ENCODE measurements around the gene STT3B. TPM values are rescaled to one million over a fixed set of nuclear protein-coding genes. Genes with fewer than 3 reads are reported as not detected.

STT3B gene
- total RNA-seq, 1 experiment from 2014 or later: 149 TPM

DNA sequence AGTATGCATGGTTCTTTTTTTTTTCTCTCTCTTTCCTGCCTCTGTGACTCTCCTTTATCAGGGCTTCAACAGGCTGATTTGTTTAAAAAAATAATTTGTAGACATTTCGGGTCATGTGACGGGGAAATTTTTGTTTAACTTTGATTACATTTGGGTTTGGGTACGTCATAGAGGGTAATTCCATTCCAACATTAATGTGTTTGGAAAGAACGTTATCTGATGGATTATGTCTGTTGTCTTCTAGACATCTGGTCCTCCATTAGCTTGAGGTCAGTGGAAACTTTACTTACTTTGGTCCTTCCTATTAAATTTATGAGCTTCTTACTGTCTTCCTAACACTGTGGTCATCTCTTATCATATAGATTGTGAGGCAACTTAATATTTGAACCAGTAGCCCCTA lies 80.9 kb downstream of the STT3B start:
- CTCF ChIA-PET: interaction anchor here (0.7 kb wide), 1 partner anchor 626 kb away, joined by 4 read pairs; no protein-coding TSS in a partner anchor

DNA sequence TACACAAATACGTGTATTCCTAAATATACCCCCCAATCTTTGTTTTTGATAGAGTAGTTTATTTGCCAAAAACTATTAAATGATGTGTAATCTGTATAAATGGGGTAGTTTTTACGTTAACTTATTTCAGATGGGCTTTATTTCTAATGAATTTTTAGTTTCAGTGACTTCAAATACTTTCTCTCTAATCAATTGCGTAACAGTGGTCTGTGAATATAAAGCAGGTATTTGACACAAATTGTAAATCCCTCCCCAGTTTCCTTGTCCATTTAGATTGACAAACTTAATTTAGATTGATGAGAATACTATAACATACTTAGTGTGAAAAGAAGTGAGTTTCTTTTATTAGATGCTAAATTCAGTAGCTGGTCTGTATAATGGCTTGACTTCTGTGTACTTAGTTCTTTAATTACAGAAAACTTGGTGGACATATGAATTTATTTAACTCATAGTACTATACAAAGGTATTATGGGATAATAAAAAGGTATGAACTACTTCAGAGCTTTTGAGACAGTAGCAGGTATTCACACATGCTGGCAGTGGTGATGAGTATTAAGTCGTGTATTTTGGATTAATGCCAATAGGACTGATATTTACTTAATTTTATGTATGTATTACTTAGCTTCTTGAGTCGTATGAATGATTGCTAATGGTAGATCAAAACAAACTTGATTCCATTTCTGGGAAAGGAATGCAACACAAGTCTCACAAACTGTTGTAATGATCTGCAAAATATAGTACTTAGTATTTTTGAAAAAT lies 81.6 kb downstream of the STT3B start:
- Histone ChIP-seq H3K9me2 (replicated peaks; ENCODE audit: low read length) (no peaks in the 10 kb centered on the region), H3K4me2 (ENCODE audit: low read length) (no peak overlapping the region), H3K27me3 (ENCODE audit: low read length) (no peaks in the 10 kb centered on the region), H3K79me2 (ENCODE audit: low read length) (peaks cover 42% of the 10 kb centered on the region), H3K36me3 (ENCODE audit: low read depth, low read length) (peaks cover 7% of the 10 kb centered on the region; the same call in 1 of the 2 replicates), H3K4me3 (ENCODE audit: low read length) (no peak overlapping the region), H2AFZ (ENCODE audit: low read length) (no peak overlapping the region), H3K4me1 (ENCODE audit: insufficient read depth, low read length) (peaks cover 23% of the 10 kb centered on the region), H3K9me3 (ENCODE audit: low read length) (no peaks in the 10 kb centered on the region), H3F3A (ENCODE audit: low read length, unreplicated experiment) (no peaks in the 10 kb centered on the region), H4K20me1 (ENCODE audit: low read length) (peaks cover 18% of the 10 kb centered on the region), H3K9ac (ENCODE audit: low read length) (no peak overlapping the region), H3K27ac (ENCODE audit: low read length) (no peak overlapping the region)
- no peak for TF ChIP-seq EZH2 (IDR thresholded peaks at IDR 0.05; ENCODE audit: low read length, unreplicated experiment)
- TF ChIP-seq, protein P1, sequence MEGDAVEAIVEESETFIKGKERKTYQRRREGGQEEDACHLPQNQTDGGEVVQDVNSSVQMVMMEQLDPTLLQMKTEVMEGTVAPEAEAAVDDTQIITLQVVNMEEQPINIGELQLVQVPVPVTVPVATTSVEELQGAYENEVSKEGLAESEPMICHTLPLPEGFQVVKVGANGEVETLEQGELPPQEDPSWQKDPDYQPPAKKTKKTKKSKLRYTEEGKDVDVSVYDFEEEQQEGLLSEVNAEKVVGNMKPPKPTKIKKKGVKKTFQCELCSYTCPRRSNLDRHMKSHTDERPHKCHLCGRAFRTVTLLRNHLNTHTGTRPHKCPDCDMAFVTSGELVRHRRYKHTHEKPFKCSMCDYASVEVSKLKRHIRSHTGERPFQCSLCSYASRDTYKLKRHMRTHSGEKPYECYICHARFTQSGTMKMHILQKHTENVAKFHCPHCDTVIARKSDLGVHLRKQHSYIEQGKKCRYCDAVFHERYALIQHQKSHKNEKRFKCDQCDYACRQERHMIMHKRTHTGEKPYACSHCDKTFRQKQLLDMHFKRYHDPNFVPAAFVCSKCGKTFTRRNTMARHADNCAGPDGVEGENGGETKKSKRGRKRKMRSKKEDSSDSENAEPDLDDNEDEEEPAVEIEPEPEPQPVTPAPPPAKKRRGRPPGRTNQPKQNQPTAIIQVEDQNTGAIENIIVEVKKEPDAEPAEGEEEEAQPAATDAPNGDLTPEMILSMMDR (conservative IDR thresholded peaks at IDR 0.05; ENCODE audit: low read depth, low read length): no peak
- DNase-seq (peak; percentile 67), ATAC-seq (peak; percentile 78)
- no TSS peak for BruUV-seq (replicated peaks)
- intact Hi-C loops (cut with micrococcal nuclease): loop anchor here (10.0 kb wide), 1 partner anchor 350 kb away; no protein-coding TSS in a partner anchor
- POLR2A ChIA-PET (ENCODE audit: unreplicated experiment): no interaction called here
- CTCF ChIA-PET: no interaction called here

More for the DNA sequence above, 80.9 kb downstream of the STT3B start:
- DNase-seq (no peak), ATAC-seq (no peak)
- peaks cover 23% of the 10 kb centered on the region for H3K4me1 ChIP-seq (ENCODE audit: insufficient read depth, low read length)
- no peak overlapping the region for H3K9ac ChIP-seq (ENCODE audit: low read length)
- intact Hi-C loops (cut with micrococcal nuclease): loop anchor here (10.0 kb wide), 1 partner anchor 351 kb away; no protein-coding TSS in a partner anchor
- no peak overlapping the region for H3K4me2 ChIP-seq (ENCODE audit: low read length)
- peaks cover 42% of the 10 kb centered on the region for H3K79me2 ChIP-seq (ENCODE audit: low read length)
- no peak overlapping the region for H3K4me3 ChIP-seq (ENCODE audit: low read length)
- H3K27me3 ChIP-seq (ENCODE audit: low read length): no peaks in the 10 kb centered on the region
- TF ChIP-seq EZH2phosphoT487 (IDR thresholded peaks at IDR 0.05; ENCODE audit: borderline replicate concordance, low read length): no peak
- TF ChIP-seq, protein P1 (conservative IDR thresholded peaks at IDR 0.05; ENCODE audit: low read depth, low read length): no peak
- no peak for TF ChIP-seq EZH2 (IDR thresholded peaks at IDR 0.05; ENCODE audit: low read length, unreplicated experiment)
- H3K36me3 ChIP-seq (ENCODE audit: low read depth, low read length): peaks cover 5% of the 10 kb centered on the region; the same call in 1 of the 2 replicates
- H3K27ac ChIP-seq (ENCODE audit: low read length): no peak overlapping the region
- no peaks in the 10 kb centered on the region for H3F3A ChIP-seq (ENCODE audit: low read length, unreplicated experiment)
- BruUV-seq (replicated peaks): no TSS peak
- POLR2A ChIA-PET (ENCODE audit: unreplicated experiment): no interaction called here
- no peak overlapping the region for H2AFZ ChIP-seq (ENCODE audit: low read length)
- peaks cover 18% of the 10 kb centered on the region for H4K20me1 ChIP-seq (ENCODE audit: low read length)
- H3K9me3 ChIP-seq (ENCODE audit: low read length): no peaks in the 10 kb centered on the region
- H3K9me2 ChIP-seq (replicated peaks; ENCODE audit: low read length): no peaks in the 10 kb centered on the region
